ENCODE data around the gene DHX9. TPM values are rescaled to one million over a fixed set of nuclear protein-coding genes. Genes with fewer than 3 reads are reported as not detected.

Gene DHX9
- total RNA-seq, 1 experiment from 2014 or later: 191 TPM

DNA sequence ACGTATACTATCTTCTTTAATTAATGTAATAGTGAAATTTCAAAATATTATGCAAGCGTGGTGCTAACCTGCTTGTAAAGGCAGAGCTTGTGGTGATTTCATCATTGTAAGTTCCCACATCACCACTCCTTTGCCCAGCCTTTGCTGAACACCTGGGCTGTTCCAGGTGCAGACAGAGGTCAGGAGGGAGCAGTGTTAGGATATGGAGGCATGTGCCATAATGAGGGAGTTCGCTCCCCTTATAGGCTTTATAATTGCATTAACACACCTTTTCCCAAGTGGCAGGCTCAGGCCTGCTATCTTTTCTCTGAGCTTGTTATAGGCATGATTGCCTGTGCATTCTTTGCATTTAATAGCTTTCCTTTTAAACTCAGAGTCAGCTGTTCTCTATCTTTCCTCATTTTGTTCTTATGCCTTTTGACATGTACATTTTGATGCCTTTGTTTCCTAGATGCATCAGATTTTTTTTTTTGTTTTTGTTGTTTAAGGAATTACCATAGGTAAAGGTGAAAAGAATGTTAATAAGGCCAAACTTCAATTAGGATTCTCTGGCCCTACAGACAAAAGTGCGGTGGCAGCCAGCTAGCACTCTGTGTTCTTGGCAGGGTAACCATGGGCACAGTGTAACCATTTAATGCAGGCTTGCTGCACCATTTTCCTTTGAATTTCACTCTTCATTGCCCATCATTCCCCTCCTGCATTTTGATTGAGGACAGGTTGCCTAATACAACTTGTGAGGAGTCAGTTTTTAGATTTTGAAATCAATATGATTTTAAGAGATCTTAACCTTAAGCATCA lies 36.9 kb upstream of the DHX9 start:
- TF ChIP-seq, protein P1, sequence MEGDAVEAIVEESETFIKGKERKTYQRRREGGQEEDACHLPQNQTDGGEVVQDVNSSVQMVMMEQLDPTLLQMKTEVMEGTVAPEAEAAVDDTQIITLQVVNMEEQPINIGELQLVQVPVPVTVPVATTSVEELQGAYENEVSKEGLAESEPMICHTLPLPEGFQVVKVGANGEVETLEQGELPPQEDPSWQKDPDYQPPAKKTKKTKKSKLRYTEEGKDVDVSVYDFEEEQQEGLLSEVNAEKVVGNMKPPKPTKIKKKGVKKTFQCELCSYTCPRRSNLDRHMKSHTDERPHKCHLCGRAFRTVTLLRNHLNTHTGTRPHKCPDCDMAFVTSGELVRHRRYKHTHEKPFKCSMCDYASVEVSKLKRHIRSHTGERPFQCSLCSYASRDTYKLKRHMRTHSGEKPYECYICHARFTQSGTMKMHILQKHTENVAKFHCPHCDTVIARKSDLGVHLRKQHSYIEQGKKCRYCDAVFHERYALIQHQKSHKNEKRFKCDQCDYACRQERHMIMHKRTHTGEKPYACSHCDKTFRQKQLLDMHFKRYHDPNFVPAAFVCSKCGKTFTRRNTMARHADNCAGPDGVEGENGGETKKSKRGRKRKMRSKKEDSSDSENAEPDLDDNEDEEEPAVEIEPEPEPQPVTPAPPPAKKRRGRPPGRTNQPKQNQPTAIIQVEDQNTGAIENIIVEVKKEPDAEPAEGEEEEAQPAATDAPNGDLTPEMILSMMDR (conservative IDR thresholded peaks at IDR 0.05; ENCODE audit: low read depth, low read length): no peak
- no peak for TF ChIP-seq EZH2 (IDR thresholded peaks at IDR 0.05; ENCODE audit: low read length, unreplicated experiment)
- no peak for TF ChIP-seq EZH2phosphoT487 (IDR thresholded peaks at IDR 0.05; ENCODE audit: borderline replicate concordance, low read length)
- 0 out of 2 replicates have a peak, but pooled peaks cover 2% of the 10 kb centered on the region for H3K27me3 ChIP-seq (ENCODE audit: low read length)
- no peak overlapping the region for H3K4me3 ChIP-seq (ENCODE audit: low read length)
- intact Hi-C loops (cut with micrococcal nuclease): no loop called here
- no peaks in the 10 kb centered on the region for H3K9me3 ChIP-seq (ENCODE audit: low read length)
- BruUV-seq (replicated peaks): no TSS peak
- ChIA-PET POLR2A (ENCODE audit: unreplicated experiment) (no interaction called here), CTCF (no interaction called here)
- no peak for ATAC-seq
- no peak overlapping the region for H3K9ac ChIP-seq (ENCODE audit: low read length)
- no peaks in the 10 kb centered on the region for H4K20me1 ChIP-seq (ENCODE audit: low read length)
- no peak for DNase-seq
- H3K4me2 ChIP-seq (ENCODE audit: low read length): no peak overlapping the region
- H3K9me2 ChIP-seq (replicated peaks; ENCODE audit: low read length): no peaks in the 10 kb centered on the region
- no peaks in the 10 kb centered on the region for H3K79me2 ChIP-seq (ENCODE audit: low read length)
- H3K36me3 ChIP-seq (ENCODE audit: low read depth, low read length): no peaks in the 10 kb centered on the region
- no peaks in the 10 kb centered on the region for H3F3A ChIP-seq (ENCODE audit: low read length, unreplicated experiment)
- no peaks in the 10 kb centered on the region for H3K4me1 ChIP-seq (ENCODE audit: insufficient read depth, low read length)
- no peak overlapping the region for H3K27ac ChIP-seq (ENCODE audit: low read length)
- H2AFZ ChIP-seq (ENCODE audit: low read length): no peak overlapping the region

GRCh38 chr1:182803846-182804245 lies 35.3 kb upstream of the DHX9 start:
- Histone ChIP-seq H3K27me3 (ENCODE audit: low read length) (0 out of 2 replicates have a peak, but pooled peaks cover under 1% of the 10 kb centered on the region), H3K4me3 (ENCODE audit: low read length) (no peak overlapping the region), H3K9me2 (replicated peaks; ENCODE audit: low read length) (no peaks in the 10 kb centered on the region), H3F3A (ENCODE audit: low read length, unreplicated experiment) (no peaks in the 10 kb centered on the region), H3K27ac (ENCODE audit: low read length) (no peak overlapping the region), H2AFZ (ENCODE audit: low read length) (no peak overlapping the region), H3K4me1 (ENCODE audit: insufficient read depth, low read length) (no peaks in the 10 kb centered on the region), H3K9me3 (ENCODE audit: low read length) (no peaks in the 10 kb centered on the region), H3K4me2 (ENCODE audit: low read length) (no peak overlapping the region), H3K79me2 (ENCODE audit: low read length) (no peaks in the 10 kb centered on the region), H3K9ac (ENCODE audit: low read length) (no peak overlapping the region), H3K36me3 (ENCODE audit: low read depth, low read length) (no peaks in the 10 kb centered on the region), H4K20me1 (ENCODE audit: low read length) (no peaks in the 10 kb centered on the region)
- ATAC-seq (no peak), DNase-seq (peak; percentile 36)
- ChIA-PET POLR2A (ENCODE audit: unreplicated experiment) (no interaction called here), CTCF (no interaction called here)
- TF ChIP-seq, protein P1 (conservative IDR thresholded peaks at IDR 0.05; ENCODE audit: low read depth, low read length): no peak
- no peak for TF ChIP-seq EZH2 (IDR thresholded peaks at IDR 0.05; ENCODE audit: low read length, unreplicated experiment)
- no peak for TF ChIP-seq EZH2phosphoT487 (IDR thresholded peaks at IDR 0.05; ENCODE audit: borderline replicate concordance, low read length)
- BruUV-seq (replicated peaks): no TSS peak
- intact Hi-C loops (cut with micrococcal nuclease): no loop called here

- H3K4me3 ChIP-seq (ENCODE audit: low read length): no peak overlapping the region
- no peaks in the 10 kb centered on the region for H3K27me3 ChIP-seq (ENCODE audit: low read length)
- no peaks in the 10 kb centered on the region for H3K4me1 ChIP-seq (ENCODE audit: insufficient read depth, low read length)
- ChIA-PET CTCF (no interaction called here), POLR2A (ENCODE audit: unreplicated experiment) (no interaction called here)
- DNase-seq (peak; percentile 16), ATAC-seq (no peak)
- no TSS peak for BruUV-seq (replicated peaks)
- H2AFZ ChIP-seq (ENCODE audit: low read length): no peak overlapping the region
- no peak overlapping the region for H3K4me2 ChIP-seq (ENCODE audit: low read length)
- no peak overlapping the region for H3K9ac ChIP-seq (ENCODE audit: low read length)
- H3K27ac ChIP-seq (ENCODE audit: low read length): no peak overlapping the region
- intact Hi-C loops (cut with micrococcal nuclease): no loop called here
- H4K20me1 ChIP-seq (ENCODE audit: low read length): no peaks in the 10 kb centered on the region
- no peaks in the 10 kb centered on the region for H3K79me2 ChIP-seq (ENCODE audit: low read length)
- H3F3A ChIP-seq (ENCODE audit: low read length, unreplicated experiment): no peaks in the 10 kb centered on the region
- TF ChIP-seq EZH2 (IDR thresholded peaks at IDR 0.05; ENCODE audit: low read length, unreplicated experiment): no peak
- TF ChIP-seq, protein P1 (conservative IDR thresholded peaks at IDR 0.05; ENCODE audit: low read depth, low read length): peak; percentile 40
- no peaks in the 10 kb centered on the region for H3K9me2 ChIP-seq (replicated peaks; ENCODE audit: low read length)
- no peaks in the 10 kb centered on the region; the same call in 1 of the 2 replicates for H3K9me3 ChIP-seq (ENCODE audit: low read length)
- no peaks in the 10 kb centered on the region for H3K36me3 ChIP-seq (ENCODE audit: low read depth, low read length)
Measured at GRCh38 chr1:182806015-182806678, 33.0 kb upstream of the DHX9 start.

Data from PC-3 (cell line).